GM19395 (cell line): Measurements from ENCODE around the gene KDM4E.
"Not testable (repeated sequence)": the region's sequence is repeated elsewhere in the genome, so short reads cannot be mapped to it uniquely, and the experiment has no call there.

ENCODE experiments used
- ATAC-seq: cut with Tn5 transposase; IDR thresholded peaks from one replicate; pipeline ENCODE4 v1.9.1; 2021; ENCODE audit warnings: mild to moderate bottlenecking, moderate library complexity; ENCODE audit not compliant: unreplicated experiment

KDM4E gene

DNA sequence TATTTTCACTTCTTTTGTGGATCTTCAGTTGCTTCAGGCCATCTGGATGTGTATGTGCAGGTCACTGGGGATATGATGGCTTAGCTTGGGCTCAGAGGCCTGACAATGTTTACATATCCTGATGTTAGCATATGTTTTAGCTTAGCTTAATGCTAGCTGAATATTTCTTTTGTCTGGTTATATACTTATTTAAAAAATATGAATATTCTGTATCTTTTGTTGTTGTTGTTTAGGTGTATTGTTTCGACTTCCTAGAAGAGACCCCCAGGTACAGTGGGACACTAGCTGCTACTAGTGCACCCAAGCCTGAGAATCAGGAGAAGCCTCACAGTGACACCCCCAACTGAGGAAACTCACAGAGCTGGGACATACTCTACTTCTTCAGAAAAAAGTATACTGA is at the start of gene KDM4E:
Gene KDM4E (plus strand): TSS at position 301 of the 400 bp plus-strand sequence. CDS start 300 bp downstream, outside the sequence.
- no peak for ATAC-seq

- ATAC-seq: no peak
These were observed 49.5 kb upstream of the KDM4E start for GRCh38 chr11:94975599-94975998.

GRCh38 chr11:94987378-94987777 is 37.7 kb upstream of the KDM4E start:
- no peak for ATAC-seq

GRCh38 chr11:94988748-94989147 is 36.3 kb upstream of the KDM4E start:
- no peak for ATAC-seq

GRCh38 chr11:94993400-94993943 is 31.6 kb upstream of the KDM4E start:
- no peak for ATAC-seq

DNA sequence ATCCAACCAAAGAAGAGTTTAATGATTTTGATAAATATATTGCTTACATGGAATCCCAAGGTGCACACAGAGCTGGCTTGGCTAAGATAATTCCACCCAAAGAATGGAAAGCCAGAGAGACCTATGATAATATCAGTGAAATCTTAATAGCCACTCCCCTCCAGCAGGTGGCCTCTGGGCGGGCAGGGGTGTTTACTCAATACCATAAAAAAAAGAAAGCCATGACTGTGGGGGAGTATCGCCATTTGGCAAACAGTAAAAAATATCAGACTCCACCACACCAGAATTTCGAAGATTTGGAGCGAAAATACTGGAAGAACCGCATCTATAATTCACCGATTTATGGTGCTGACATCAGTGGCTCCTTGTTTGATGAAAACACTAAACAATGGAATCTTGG is 27.6 kb upstream of the KDM4E start:
- no peak for ATAC-seq

- no peak for ATAC-seq
These were observed 26.8 kb upstream of the KDM4E start for GRCh38 chr11:94998285-94998684.

- ATAC-seq: no peak
These were observed 21.3 kb upstream of the KDM4E start for GRCh38 chr11:95003716-95004115.

DNA sequence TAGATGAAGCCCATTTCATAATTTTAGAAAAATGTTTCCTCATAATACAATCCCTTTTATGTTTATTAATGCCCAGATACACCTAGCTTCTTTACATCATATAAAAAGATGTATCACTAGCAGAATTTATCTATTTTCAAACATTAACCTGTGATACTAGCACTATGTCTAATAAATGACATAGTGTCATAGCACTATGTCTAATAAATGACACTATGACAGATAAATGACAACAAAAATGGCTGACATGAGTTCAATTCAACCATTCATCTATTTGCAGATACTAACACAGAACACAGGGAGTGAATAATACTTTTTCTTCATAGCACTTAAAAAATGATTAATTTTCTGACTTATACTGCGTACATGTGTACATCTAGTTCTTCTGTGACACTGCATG is 19.4 kb upstream of the KDM4E start:
- no peak for ATAC-seq

DNA sequence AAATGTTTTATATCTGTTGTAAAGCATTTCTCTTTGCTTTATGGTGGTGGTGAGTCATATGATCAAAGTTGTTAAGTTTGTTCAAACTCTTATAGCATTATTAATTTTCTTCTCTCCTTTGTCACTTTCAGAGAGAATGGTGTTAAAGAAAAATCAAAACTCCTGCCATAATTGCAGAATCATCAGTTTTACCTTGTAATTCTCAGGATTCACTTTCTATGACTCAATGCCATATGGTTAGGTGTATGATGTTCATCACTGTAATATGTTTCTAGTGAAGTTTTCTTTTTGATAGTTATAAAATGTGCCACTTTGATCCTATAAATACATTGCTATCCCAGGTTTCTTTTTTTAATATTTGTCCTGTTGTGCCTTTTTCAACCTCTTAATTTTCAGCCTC is 13.7 kb upstream of the KDM4E start:
- ATAC-seq: no peak

DNA sequence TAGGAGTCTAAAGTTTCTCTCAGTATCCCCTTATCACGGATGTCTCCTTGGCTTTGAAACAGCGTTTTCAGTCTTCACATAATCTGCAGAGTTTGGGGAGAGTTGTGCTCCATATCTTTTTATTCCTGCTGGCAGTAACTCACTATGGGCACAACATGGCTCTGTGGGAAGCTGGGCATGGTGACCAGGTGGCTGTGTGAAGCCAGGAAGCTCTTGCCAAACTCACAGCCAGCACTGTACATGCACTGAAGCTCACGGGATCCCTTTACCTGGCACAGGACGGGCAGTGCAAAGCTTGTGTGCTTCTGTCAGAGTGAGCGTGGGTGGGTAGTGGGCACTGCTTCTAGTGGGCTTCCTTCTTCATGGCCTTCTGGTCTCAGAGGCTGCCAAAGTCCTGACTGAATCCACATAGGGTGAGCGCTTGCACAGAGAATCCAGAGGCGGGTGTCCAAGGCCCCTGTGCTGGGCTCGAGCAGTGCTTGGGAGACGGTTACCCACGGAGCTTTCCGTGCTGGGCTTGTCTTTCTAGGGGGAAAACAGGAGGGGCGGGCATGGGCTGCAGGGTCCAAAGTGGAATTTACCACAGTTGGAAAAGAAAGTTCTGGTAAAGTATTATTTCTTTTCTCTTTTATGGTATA is 10.8 kb upstream of the KDM4E start:
- ATAC-seq: no peak

GRCh38 chr11:95016139-95016538 is 8.9 kb upstream of the KDM4E start:
- no peak for ATAC-seq

- not testable (repeated sequence) for ATAC-seq
These were observed 3.6 kb upstream of the KDM4E start for GRCh38 chr11:95021468-95021867.

- not testable (repeated sequence) for ATAC-seq
These were observed 536 bp downstream of the KDM4E start for GRCh38 chr11:95025594-95025993.

DNA sequence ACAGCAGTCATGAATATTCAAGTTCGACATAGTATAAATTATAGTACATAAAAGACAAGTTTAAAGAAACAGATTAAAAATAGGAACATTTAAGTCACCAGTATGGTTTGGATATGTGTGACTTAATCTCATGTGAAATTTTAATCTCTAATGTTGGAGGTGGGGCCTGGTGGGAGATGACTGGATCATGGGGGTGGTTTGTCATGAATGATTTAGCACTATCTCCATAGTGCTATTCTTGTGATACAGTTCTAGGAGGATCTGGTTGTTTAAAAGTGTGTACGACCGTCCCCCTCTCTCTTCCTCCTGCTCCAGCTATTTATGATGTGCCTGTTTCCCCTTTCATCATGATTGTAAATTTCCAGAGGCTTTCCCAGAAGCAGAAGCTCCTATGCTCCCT is 3.3 kb downstream of the KDM4E start:
- no peak for ATAC-seq

DNA sequence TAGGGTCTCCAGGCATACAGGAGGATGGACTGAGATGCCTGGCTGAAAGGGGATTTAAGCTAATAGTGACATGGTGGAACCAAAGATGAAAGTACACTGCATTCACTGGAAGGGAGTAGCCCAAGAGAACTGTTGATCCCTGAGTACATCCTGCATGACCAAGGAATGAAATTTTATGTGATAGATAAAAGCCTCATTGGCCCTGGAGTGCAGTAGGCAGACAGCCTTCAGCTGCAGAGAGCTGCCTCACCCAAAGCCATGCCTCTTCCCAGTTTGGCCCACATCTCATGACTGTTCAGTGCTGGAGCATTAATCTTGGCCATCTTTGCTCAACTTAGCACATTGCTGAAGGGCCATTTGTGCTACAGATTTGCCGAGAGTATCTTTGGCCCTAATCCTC is 8.0 kb downstream of the KDM4E start:
- no peak for ATAC-seq

GRCh38 chr11:95035316-95035715 is 10.3 kb downstream of the KDM4E start:
- ATAC-seq: no peak

- ATAC-seq: not testable (repeated sequence)
These were observed 12.4 kb downstream of the KDM4E start for GRCh38 chr11:95037356-95038035.

- no peak for ATAC-seq
These were observed 17.2 kb downstream of the KDM4E start for GRCh38 chr11:95042239-95042638.

GRCh38 chr11:95042906-95043305 is 17.8 kb downstream of the KDM4E start:
- ATAC-seq: no peak

GRCh38 chr11:95044010-95044409 is 19.0 kb downstream of the KDM4E start:
- ATAC-seq: no peak

- no peak for ATAC-seq
These were observed 20.8 kb downstream of the KDM4E start for GRCh38 chr11:95045812-95046211.
